H1 (cell line): Measurements from ENCODE around the gene TP73.

ENCODE experiments used
- EZH2 ChIP-seq: fragments of 200-600 bp; sonication (generic); IDR thresholded peaks from 2 replicates; pipeline ENCODE4 v1.7.1; 2012; ENCODE audit warnings: low read depth, mild to moderate bottlenecking, moderate library complexity, low read length, inconsistent platforms; ENCODE audit not compliant: severe bottlenecking
- FOSL1 ChIP-seq: IDR thresholded peaks from 2 replicates; pipeline ENCODE4 v1.6.1; 2011; ENCODE audit warnings: mild to moderate bottlenecking, low read depth, low read length, moderate library complexity; ENCODE audit not compliant: insufficient read depth
- JUND ChIP-seq: IDR thresholded peaks from 2 replicates; pipeline ENCODE4 v1.6.1; 2011; ENCODE audit warnings: mild to moderate bottlenecking, improper control_type of control experiment, low read length
- TF ChIP-seq, protein P1 (sequence below), 3 experiments: IDR thresholded peaks; 1 replicate in 2 of 3; 2 replicates in 1 of 3; pipeline versions ENCODE4 v1.5.1 to v1.6.1; 2011; ENCODE audit warnings: low read length in 3 of 3, mild to moderate bottlenecking in 3 of 3, inconsistent platforms in 2 of 3, low read depth in 1 of 3, moderate library complexity in 1 of 3; ENCODE audit not compliant: insufficient read depth in 1 of 3; ENCODE audit errors: control extremely low read depth in 1 of 3

DNA sequence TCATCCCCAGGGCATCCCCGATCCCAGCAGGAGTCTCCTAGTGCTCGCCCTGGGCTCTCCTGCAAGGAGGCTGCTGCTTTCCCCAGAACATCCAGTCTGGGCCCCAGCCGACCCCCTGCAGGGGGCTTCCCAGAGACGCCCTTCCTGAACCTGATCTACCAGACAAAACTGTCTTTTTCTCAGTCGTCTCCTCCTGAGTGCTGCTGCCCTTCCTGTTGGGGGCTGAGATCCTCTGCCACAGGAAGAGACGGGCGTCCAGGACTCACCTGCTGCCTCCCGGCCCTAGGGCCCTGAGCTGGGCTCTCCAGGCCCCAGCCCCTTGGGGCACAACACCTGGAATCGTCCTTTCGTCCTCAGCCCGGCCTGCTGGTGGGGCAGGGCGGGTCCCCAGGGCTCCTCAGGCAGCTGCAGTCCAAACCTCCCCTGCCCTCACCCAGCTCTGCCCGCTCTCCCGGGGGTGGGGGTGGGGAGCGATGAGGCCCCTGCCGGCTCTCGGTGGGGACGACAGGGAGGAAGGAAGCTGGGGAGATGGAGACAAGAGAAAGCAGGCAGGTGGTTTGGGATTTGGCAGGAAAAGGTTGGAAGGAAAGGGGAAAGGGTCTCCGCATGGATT is 36.9 kb downstream of the TP73 start:
- no peak for TF ChIP-seq EZH2
- TF ChIP-seq, protein P1, sequence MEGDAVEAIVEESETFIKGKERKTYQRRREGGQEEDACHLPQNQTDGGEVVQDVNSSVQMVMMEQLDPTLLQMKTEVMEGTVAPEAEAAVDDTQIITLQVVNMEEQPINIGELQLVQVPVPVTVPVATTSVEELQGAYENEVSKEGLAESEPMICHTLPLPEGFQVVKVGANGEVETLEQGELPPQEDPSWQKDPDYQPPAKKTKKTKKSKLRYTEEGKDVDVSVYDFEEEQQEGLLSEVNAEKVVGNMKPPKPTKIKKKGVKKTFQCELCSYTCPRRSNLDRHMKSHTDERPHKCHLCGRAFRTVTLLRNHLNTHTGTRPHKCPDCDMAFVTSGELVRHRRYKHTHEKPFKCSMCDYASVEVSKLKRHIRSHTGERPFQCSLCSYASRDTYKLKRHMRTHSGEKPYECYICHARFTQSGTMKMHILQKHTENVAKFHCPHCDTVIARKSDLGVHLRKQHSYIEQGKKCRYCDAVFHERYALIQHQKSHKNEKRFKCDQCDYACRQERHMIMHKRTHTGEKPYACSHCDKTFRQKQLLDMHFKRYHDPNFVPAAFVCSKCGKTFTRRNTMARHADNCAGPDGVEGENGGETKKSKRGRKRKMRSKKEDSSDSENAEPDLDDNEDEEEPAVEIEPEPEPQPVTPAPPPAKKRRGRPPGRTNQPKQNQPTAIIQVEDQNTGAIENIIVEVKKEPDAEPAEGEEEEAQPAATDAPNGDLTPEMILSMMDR (IDR thresholded peaks at IDR 0.05; ENCODE audit: control extremely low read depth in 1 of 3, insufficient read depth in 1 of 3, low read depth in 1 of 3, low read length in 3 of 3), result no peak
- no peak for TF ChIP-seq JUND
- no peak for TF ChIP-seq FOSL1
